ENCODE data around the gene MPRIP.

GRCh38 chr17:17132746-17133145 lies 90.5 kb downstream of the MPRIP start:
- TF ChIP-seq CTCF (IDR thresholded peaks at IDR 0.05), result no peak
- no peak for TF ChIP-seq POLR2A (IDR thresholded peaks at IDR 0.05)
